Endothelial cell of umbilical vein (primary cell): ENCODE data around the gene USP34.

Source experiments
- CTCF ChIP-seq, 2 donors: IDR thresholded peaks; 1 replicate in 1 of 2; 2 replicates in 1 of 2; pipeline ENCODE4 v1.5.1; 2011; ENCODE audit warnings: low read length in 2 of 2, mild to moderate bottlenecking in 2 of 2, moderate library complexity in 2 of 2, control low read depth in 1 of 2, inconsistent platforms in 1 of 2, low read depth in 1 of 2; ENCODE audit not compliant: insufficient read depth in 1 of 2; ENCODE audit errors: extremely low read depth in 1 of 2
- EZH2 ChIP-seq: IDR thresholded peaks from 2 replicates; pipeline ENCODE4 v1.6.1; 2012; ENCODE audit warnings: borderline replicate concordance, low read depth, mild to moderate bottlenecking, moderate library complexity, low read length, inconsistent platforms; ENCODE audit not compliant: severe bottlenecking
- POLR2A ChIP-seq: IDR thresholded peaks from 2 replicates; pipeline ENCODE4 v1.6.1; 2012; ENCODE audit warnings: low read depth, mild to moderate bottlenecking, control low read depth, low read length
- POLR2AphosphoS5 ChIP-seq: IDR thresholded peaks from 2 replicates; pipeline ENCODE4 v1.6.1; 2012; ENCODE audit warnings: low read depth, mild to moderate bottlenecking, control low read depth, low read length, moderate library complexity; ENCODE audit not compliant: insufficient read depth

DNA sequence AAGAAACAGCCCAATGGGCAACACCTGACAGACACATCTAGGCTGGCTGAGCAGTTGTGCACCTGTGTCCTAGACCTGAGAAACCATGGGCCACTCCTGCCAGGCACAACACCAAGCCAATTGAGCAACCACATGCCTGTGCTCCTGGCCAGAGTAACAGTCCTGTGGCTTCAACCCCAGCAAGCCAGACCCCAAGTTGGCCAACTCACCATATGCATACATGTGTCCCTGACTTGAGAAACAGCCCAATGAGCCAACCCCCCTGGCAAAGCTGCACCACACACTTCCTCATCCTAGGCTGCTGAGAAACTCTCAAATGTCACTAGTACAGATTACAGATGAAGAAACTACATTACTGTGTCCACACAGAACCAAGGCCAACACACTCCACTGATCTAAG lies 36.6 kb downstream of the USP34 start:
- TF ChIP-seq CTCF (IDR thresholded peaks at IDR 0.05; ENCODE audit: extremely low read depth in 1 of 2, insufficient read depth in 1 of 2, low read depth in 1 of 2, low read length in 2 of 2) (no peak), EZH2 (no peak), POLR2AphosphoS5 (no peak), POLR2A (no peak)
